ENCODE measurements around the gene SAA4.
"Not testable (repeated sequence)": the region's sequence is repeated elsewhere in the genome, so short reads cannot be mapped to it uniquely, and the experiment has no call there.

The SAA4 gene

GRCh38 chr11:18236664-18237356 lies at the start of gene SAA4:
Gene SAA4, minus strand, starts transcription at chr11:18236802. Its CDS starts 876 bp downstream, at chr11:18235926.
- DNase-seq (ENCODE audit: low spot score), result no peak

- DNase-seq (ENCODE audit: low spot score), result no peak
These were observed 49.2 kb upstream of the SAA4 start for GRCh38 chr11:18285841-18286240.

- no peak for DNase-seq (ENCODE audit: low spot score)
These were observed 46.0 kb upstream of the SAA4 start for GRCh38 chr11:18282626-18283025.

- DNase-seq (ENCODE audit: low spot score), result no peak
These were observed 43.9 kb upstream of the SAA4 start for GRCh38 chr11:18280438-18281045.

- DNase-seq (ENCODE audit: low spot score), result no peak
These were observed 41.1 kb upstream of the SAA4 start for GRCh38 chr11:18277565-18278271.

- DNase-seq (ENCODE audit: low spot score), result no peak
These were observed 34.6 kb upstream of the SAA4 start for GRCh38 chr11:18271206-18271605.

- no peak for DNase-seq (ENCODE audit: low spot score)
These were observed 33.5 kb upstream of the SAA4 start for GRCh38 chr11:18270102-18270501.

- not testable (repeated sequence) for DNase-seq (ENCODE audit: low spot score)
These were observed 32.6 kb upstream of the SAA4 start for GRCh38 chr11:18269252-18269651.

- DNase-seq (ENCODE audit: low spot score), result not testable (repeated sequence)
These were observed 30.9 kb upstream of the SAA4 start for GRCh38 chr11:18267335-18268133.

- no peak for DNase-seq (ENCODE audit: low spot score)
These were observed 29.3 kb upstream of the SAA4 start, which contains the start of gene SAA1 for GRCh38 chr11:18265949-18266348. Gene SAA1, plus strand, starts transcription at chr11:18266264. Its CDS starts 624 bp downstream, at chr11:18266888.

- no peak for DNase-seq (ENCODE audit: low spot score)
These were observed 28.3 kb upstream of the SAA4 start for GRCh38 chr11:18264677-18265555.

GRCh38 chr11:18264035-18264434 lies 27.4 kb upstream of the SAA4 start:
- DNase-seq (ENCODE audit: low spot score), result no peak

GRCh38 chr11:18262681-18263350 lies 26.2 kb upstream of the SAA4 start:
- not testable (repeated sequence) for DNase-seq (ENCODE audit: low spot score)

GRCh38 chr11:18261721-18262120 lies 25.1 kb upstream of the SAA4 start:
- DNase-seq (ENCODE audit: low spot score), result no peak

- DNase-seq (ENCODE audit: low spot score), result no peak
These were observed 22.7 kb upstream of the SAA4 start for GRCh38 chr11:18259259-18259658.

GRCh38 chr11:18254781-18255361 lies 18.3 kb upstream of the SAA4 start:
- DNase-seq (ENCODE audit: low spot score), result no peak

- DNase-seq (ENCODE audit: low spot score), result no peak
These were observed 17.3 kb upstream of the SAA4 start for GRCh38 chr11:18253778-18254338.

GRCh38 chr11:18253233-18253632 lies 16.6 kb upstream of the SAA4 start:
- no peak for DNase-seq (ENCODE audit: low spot score)

- DNase-seq (ENCODE audit: low spot score), result no peak
These were observed 12.0 kb upstream of the SAA4 start, which contains the start of gene SAA2 for GRCh38 chr11:18248561-18248960. Gene SAA2, minus strand, starts transcription at chr11:18248668. Its CDS starts 657 bp downstream, at chr11:18248011.

- DNase-seq (ENCODE audit: low spot score), result not testable (repeated sequence)
These were observed 10.6 kb upstream of the SAA4 start for GRCh38 chr11:18247191-18247581.
